GM12878 (cell line): ENCODE measurements around the gene GREB1.

Source experiments
- ESRRA ChIP-seq: IDR thresholded peaks from 2 replicates; pipeline ENCODE4 v1.6.1; 2012; ENCODE audit warnings: mild to moderate bottlenecking, low read length, improper control_type of control experiment
- POLR2A ChIP-seq: IDR thresholded peaks from 2 replicates; pipeline ENCODE4 v1.6.1; 2011; ENCODE audit warnings: low read depth, mild to moderate bottlenecking, low read length
- RAD21 ChIP-seq: IDR thresholded peaks from 2 replicates; pipeline ENCODE4 v1.6.1; 2011; ENCODE audit warnings: mild to moderate bottlenecking, low read depth, low read length, moderate library complexity; ENCODE audit not compliant: insufficient read depth
- SIX5 ChIP-seq: IDR thresholded peaks from 2 replicates; pipeline ENCODE4 v1.6.1; 2011; ENCODE audit warnings: mild to moderate bottlenecking, low read depth, low read length, moderate library complexity; ENCODE audit not compliant: severe bottlenecking
- SMAD1 ChIP-seq: fragments of 450-650 bp; IDR thresholded peaks from 2 replicates; pipeline ENCODE4 v1.6.1; 2018; ENCODE audit warnings: mild to moderate bottlenecking, low read depth; ENCODE audit not compliant: partially characterized antibody
- TF ChIP-seq, protein P1 (sequence below), 3 experiments: IDR thresholded peaks in 2 of 3; conservative IDR thresholded peaks in 1 of 3; 2 replicates each; pipeline ENCODE4 v1.5.1; 2011; ENCODE audit warnings: low read depth in 3 of 3, low read length in 3 of 3, mild to moderate bottlenecking in 3 of 3, control low read depth in 2 of 3, moderate library complexity in 2 of 3, inconsistent platforms in 1 of 3, mixed read lengths in 1 of 3; ENCODE audit not compliant: control insufficient read depth in 2 of 3, insufficient read depth in 1 of 3; ENCODE audit errors: extremely low read depth in 1 of 3

DNA sequence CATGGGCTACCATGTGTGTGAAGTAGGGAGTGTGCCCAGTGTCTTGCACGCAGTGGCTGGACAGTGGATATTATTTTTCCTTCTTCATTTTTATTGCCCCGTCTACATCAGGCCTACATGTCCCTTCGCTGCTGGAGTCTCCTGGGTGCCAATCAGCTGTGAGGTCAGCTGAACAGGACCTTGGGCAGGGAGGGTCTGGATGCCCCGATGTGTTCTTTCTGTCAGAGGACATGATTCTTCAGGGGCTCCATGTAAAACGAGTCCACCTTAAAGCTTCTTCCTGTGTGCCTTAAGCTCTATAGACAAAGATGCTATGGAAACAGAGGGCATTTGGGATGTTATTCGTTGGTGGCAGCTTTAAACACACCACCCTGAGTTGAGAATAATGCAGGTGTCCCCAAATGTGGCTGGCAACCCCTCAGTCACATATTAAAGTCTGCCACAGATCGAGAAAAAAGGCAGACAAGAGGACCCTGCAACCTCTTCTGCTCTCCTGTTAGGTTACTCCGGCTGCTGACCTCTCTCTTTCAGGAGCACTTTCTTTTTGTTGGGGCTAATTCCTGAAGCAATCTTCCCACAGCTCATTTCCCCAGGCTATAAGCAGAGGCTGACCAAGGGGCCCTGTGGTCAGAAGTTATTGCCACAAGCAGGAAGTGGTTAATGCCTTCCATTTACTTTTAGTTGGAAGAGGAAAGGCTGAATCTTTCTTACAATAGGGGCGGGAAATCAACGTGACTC is 20.0 kb downstream of the GREB1 start:
- TF ChIP-seq SMAD1 = no peak
- TF ChIP-seq, protein P1, sequence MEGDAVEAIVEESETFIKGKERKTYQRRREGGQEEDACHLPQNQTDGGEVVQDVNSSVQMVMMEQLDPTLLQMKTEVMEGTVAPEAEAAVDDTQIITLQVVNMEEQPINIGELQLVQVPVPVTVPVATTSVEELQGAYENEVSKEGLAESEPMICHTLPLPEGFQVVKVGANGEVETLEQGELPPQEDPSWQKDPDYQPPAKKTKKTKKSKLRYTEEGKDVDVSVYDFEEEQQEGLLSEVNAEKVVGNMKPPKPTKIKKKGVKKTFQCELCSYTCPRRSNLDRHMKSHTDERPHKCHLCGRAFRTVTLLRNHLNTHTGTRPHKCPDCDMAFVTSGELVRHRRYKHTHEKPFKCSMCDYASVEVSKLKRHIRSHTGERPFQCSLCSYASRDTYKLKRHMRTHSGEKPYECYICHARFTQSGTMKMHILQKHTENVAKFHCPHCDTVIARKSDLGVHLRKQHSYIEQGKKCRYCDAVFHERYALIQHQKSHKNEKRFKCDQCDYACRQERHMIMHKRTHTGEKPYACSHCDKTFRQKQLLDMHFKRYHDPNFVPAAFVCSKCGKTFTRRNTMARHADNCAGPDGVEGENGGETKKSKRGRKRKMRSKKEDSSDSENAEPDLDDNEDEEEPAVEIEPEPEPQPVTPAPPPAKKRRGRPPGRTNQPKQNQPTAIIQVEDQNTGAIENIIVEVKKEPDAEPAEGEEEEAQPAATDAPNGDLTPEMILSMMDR (IDR thresholded peaks at IDR 0.05 in 2 of 3, conservative IDR thresholded peaks at IDR 0.05 in 1 of 3; ENCODE audit: control insufficient read depth in 2 of 3, extremely low read depth in 1 of 3, insufficient read depth in 1 of 3, low read depth in 3 of 3, low read length in 3 of 3) = no peak
- no peak for TF ChIP-seq SIX5
- TF ChIP-seq POLR2A = no peak
- no peak for TF ChIP-seq ESRRA
- TF ChIP-seq RAD21 = no peak
